KMS-11 (cell line): ENCODE measurements around the gene RHOC.

Experiments
- H2AFZ ChIP-seq: fragments of 200-600 bp; sonication (generic); 2 replicates; pipeline ENCODE4 v1.6.1; 2016; ENCODE audit warnings: antibody characterized with exemption, mixed run types, low read depth
- H3K27ac ChIP-seq: fragments of 200-600 bp; sonication (generic); 2 replicates; pipeline ENCODE4 v1.6.1; 2016; ENCODE audit warnings: mild to moderate bottlenecking, mixed run types
- H3K27me3 ChIP-seq: fragments of 200-600 bp; sonication (generic); 2 replicates; pipeline ENCODE4 v1.6.1; 2017; ENCODE audit warnings: mild to moderate bottlenecking, low read depth, mixed run types, moderate library complexity; ENCODE audit not compliant: insufficient read depth
- H3K36me3 ChIP-seq: fragments of 200-600 bp; sonication (generic); 2 replicates; pipeline ENCODE4 v1.6.1; 2017; ENCODE audit warnings: mild to moderate bottlenecking, mixed run types; ENCODE audit not compliant: insufficient read depth
- H3K4me1 ChIP-seq: fragments of 200-600 bp; sonication (generic); 2 replicates; pipeline ENCODE4 v1.6.1; 2016; ENCODE audit warnings: mild to moderate bottlenecking, low read depth, mixed run types; ENCODE audit not compliant: poor library complexity, severe bottlenecking
- H3K4me2 ChIP-seq: fragments of 200-600 bp; sonication (generic); 2 replicates; pipeline ENCODE4 v1.7.0; 2016; ENCODE audit warnings: mild to moderate bottlenecking, mixed run types
- H3K4me3 ChIP-seq: fragments of 200-600 bp; sonication (generic); IDR thresholded peaks from 2 replicates; pipeline ENCODE4 v1.6.1; 2017; ENCODE audit warnings: low read depth, low read length, mixed read lengths; ENCODE audit not compliant: insufficient read depth
- H3K79me2 ChIP-seq: fragments of 200-600 bp; sonication (generic); 2 replicates; pipeline ENCODE4 v1.6.1; 2016; ENCODE audit warnings: low read depth, mixed run types; ENCODE audit not compliant: insufficient read depth
- H3K9ac ChIP-seq: fragments of 200-600 bp; sonication (generic); 2 replicates; pipeline ENCODE4 v1.6.1; 2016; ENCODE audit warnings: mild to moderate bottlenecking, mixed run types
- H4K20me1 ChIP-seq: fragments of 200-600 bp; sonication (generic); 2 replicates; pipeline ENCODE4 v1.6.1; 2016; ENCODE audit warnings: mild to moderate bottlenecking, mixed run types; ENCODE audit not compliant: insufficient read depth
- CTCF ChIP-seq: fragments of 200-600 bp; sonication (generic); conservative IDR thresholded peaks from 2 replicates; pipeline ENCODE4 v1.6.1; 2017; ENCODE audit warnings: low read depth, mild to moderate bottlenecking, antibody characterized with exemption, low read length, moderate library complexity, mixed read lengths

RHOC gene

GRCh38 chr1:112698366-112699310 lies 8.3 kb downstream of the RHOC start:
- no peaks in the 10 kb centered on the region for H3K27me3 ChIP-seq
- no peak overlapping the region for H3K4me2 ChIP-seq
- no peak overlapping the region for H3K4me3 ChIP-seq
- no peaks in the 10 kb centered on the region for H3K36me3 ChIP-seq
- no peak overlapping the region for H2AFZ ChIP-seq
- peaks cover under 1% of the 10 kb centered on the region; the same call in 1 of the 2 replicates for H3K79me2 ChIP-seq
- H3K27ac ChIP-seq = no peak overlapping the region; the same call in 1 of the 2 replicates
- no peaks in the 10 kb centered on the region for H4K20me1 ChIP-seq
- no peak overlapping the region for H3K9ac ChIP-seq
- H3K4me1 ChIP-seq = peaks cover 48% of the 10 kb centered on the region
- no peak for TF ChIP-seq CTCF

GRCh38 chr1:112697781-112698201 lies 9.1 kb downstream of the RHOC start:
- Histone ChIP-seq H4K20me1 (no peaks in the 10 kb centered on the region), H3K9ac (no peak overlapping the region), H3K4me3 (no peak overlapping the region), H3K27me3 (no peaks in the 10 kb centered on the region), H3K4me2 (no peak overlapping the region), H3K27ac (no peak overlapping the region), H2AFZ (no peak overlapping the region), H3K79me2 (no peaks in the 10 kb centered on the region), H3K4me1 (peaks cover 47% of the 10 kb centered on the region), H3K36me3 (no peaks in the 10 kb centered on the region)
- no peak for TF ChIP-seq CTCF

- peaks cover 40% of the 10 kb centered on the region for H3K4me1 ChIP-seq
- H3K36me3 ChIP-seq = no peaks in the 10 kb centered on the region
- H3K4me2 ChIP-seq = no peak overlapping the region
- no peaks in the 10 kb centered on the region for H4K20me1 ChIP-seq
- H3K27me3 ChIP-seq = no peaks in the 10 kb centered on the region
- no peak overlapping the region for H3K9ac ChIP-seq
- H3K27ac ChIP-seq = no peak overlapping the region
- no peak for TF ChIP-seq CTCF
- no peaks in the 10 kb centered on the region for H3K79me2 ChIP-seq
- H3K4me3 ChIP-seq = no peak overlapping the region
- no peak overlapping the region for H2AFZ ChIP-seq
These were observed 10.2 kb downstream of the RHOC start for GRCh38 chr1:112696578-112697314.

GRCh38 chr1:112695276-112695675 lies 11.7 kb downstream of the RHOC start:
- no peak overlapping the region for H3K27ac ChIP-seq

More at GRCh38 chr1:112695276-112695675, 11.7 kb downstream of the RHOC start:
- Histone ChIP-seq H4K20me1 (no peaks in the 10 kb centered on the region), H3K9ac (no peak overlapping the region), H3K4me1 (peaks cover 26% of the 10 kb centered on the region), H2AFZ (no peak overlapping the region), H3K27me3 (no peaks in the 10 kb centered on the region), H3K79me2 (no peaks in the 10 kb centered on the region), H3K36me3 (no peaks in the 10 kb centered on the region), H3K4me2 (no peak overlapping the region), H3K4me3 (no peak overlapping the region)
- TF ChIP-seq CTCF = no peak
